Endothelial cell of umbilical vein (primary cell): ENCODE measurements around the gene GPR34. TPM values are rescaled to one million over a fixed set of nuclear protein-coding genes. Genes with fewer than 3 reads are reported as not detected.

Experiments used
- BruUV-seq: library from RNA; stranded (reverse); fragments of 400-500 nt; replicated peaks from 2 replicates; lab custom pipeline; 2021; lab: Mats Ljungman, UMichigan
- CTCF ChIA-PET: fragments of 300-600, 350-600 bp; sonication (Branson Sonifier 250); formaldehyde crosslinking; loops from one replicate; lab custom pipeline; 2021; ENCODE audit warnings: antibody characterized with exemption, inconsistent platforms; lab: Charles Lee
- POLR2A ChIA-PET: fragments of 300-600, 350-600 bp; sonication (Branson Sonifier 250); formaldehyde crosslinking; loops from one replicate; lab custom pipeline; 2021; ENCODE audit warnings: antibody characterized with exemption, inconsistent platforms; lab: Charles Lee
- DNase-seq: peaks from one replicate; pipeline ENCODE4 v3.0.0-alpha.2; 2011; ENCODE audit warnings: low read depth, low spot score
- FAIRE-seq: peaks from 2 replicates; lab custom pipeline; 2011; peaks lifted over from hg19 to GRCh38; lab: Jason Lieb, UNC
- H2AFZ ChIP-seq: 2 replicates; pipeline ENCODE4 v1.6.0; 2012; ENCODE audit warnings: low read depth, low read length, control low read depth, inconsistent platforms
- H3K27ac ChIP-seq: 2 replicates; pipeline ENCODE4 v1.5.1; 2011; ENCODE audit warnings: low read depth, mild to moderate bottlenecking, control low read depth, low read length, moderate library complexity; ENCODE audit not compliant: insufficient read depth
- H3K27me3 ChIP-seq, 2 experiments: 2 replicates each; pipeline versions ENCODE4 v1.6.0 to v1.6.1; 2011; ENCODE audit warnings: low read length in 2 of 2, mixed read lengths in 1 of 2; ENCODE audit not compliant: control insufficient read depth in 2 of 2, insufficient read depth in 2 of 2
- H3K36me3 ChIP-seq, 2 experiments: 2 replicates in 1 of 2; 3 replicates in 1 of 2; pipeline ENCODE4 v1.5.1; 2011; ENCODE audit warnings: low read length in 2 of 2, mild to moderate bottlenecking in 1 of 2, moderate library complexity in 1 of 2; ENCODE audit not compliant: control insufficient read depth in 2 of 2, insufficient read depth in 2 of 2; ENCODE audit errors: extremely low read depth in 1 of 2
- H3K4me1 ChIP-seq: 3 replicates; pipeline ENCODE4 v1.5.1; 2011; ENCODE audit warnings: mild to moderate bottlenecking, low read length; ENCODE audit not compliant: control insufficient read depth, insufficient read depth; ENCODE audit errors: extremely low read depth
- H3K4me2 ChIP-seq: 2 replicates; pipeline ENCODE4 v1.6.1; 2011; ENCODE audit warnings: low read length, control low read depth, mixed read lengths; ENCODE audit not compliant: insufficient read depth
- H3K4me3 ChIP-seq, 3 experiments: fragments of 200-600 bp in 1 of 3; sonication (generic), shearing (Covaris generic) in 1 of 3; replicated peaks in 1 of 3; 2 replicates each; pipeline ENCODE4 v1.5.1; 2011 to 2016; ENCODE audit warnings: control low read depth in 3 of 3, low read length in 3 of 3, mild to moderate bottlenecking in 2 of 3, inconsistent platforms in 1 of 3, low read depth in 1 of 3, moderate library complexity in 1 of 3; ENCODE audit not compliant: insufficient read depth in 1 of 3
- H3K79me2 ChIP-seq: 2 replicates; pipeline ENCODE4 v1.6.0; 2012; ENCODE audit warnings: low read length, inconsistent platforms; ENCODE audit not compliant: control insufficient read depth, insufficient read depth
- H3K9ac ChIP-seq: replicated peaks from 2 replicates; pipeline ENCODE3; 2011; ENCODE audit warnings: low read length, control low read depth; ENCODE audit not compliant: insufficient read depth; ENCODE audit errors: extremely low read depth
- H3K9me1 ChIP-seq: replicated peaks from 3 replicates; pipeline ENCODE4 v1.6.0; 2011; ENCODE audit warnings: mild to moderate bottlenecking, low read length; ENCODE audit not compliant: control insufficient read depth, insufficient read depth; ENCODE audit errors: extremely low read depth
- H3K9me3 ChIP-seq: replicated peaks from 2 replicates; pipeline ENCODE4 v1.5.1; 2012; ENCODE audit warnings: low read length, inconsistent platforms; ENCODE audit not compliant: control insufficient read depth, insufficient read depth
- H4K20me1 ChIP-seq: replicated peaks from 2 replicates; pipeline ENCODE3; 2011; ENCODE audit warnings: mild to moderate bottlenecking, low read length; ENCODE audit not compliant: control insufficient read depth, insufficient read depth; ENCODE audit errors: extremely low read depth
- EZH2 ChIP-seq: IDR thresholded peaks from 2 replicates; pipeline ENCODE4 v1.6.1; 2012; ENCODE audit warnings: borderline replicate concordance, low read depth, mild to moderate bottlenecking, moderate library complexity, low read length, inconsistent platforms; ENCODE audit not compliant: severe bottlenecking
- FOS ChIP-seq: IDR thresholded peaks from 2 replicates; pipeline ENCODE4 v1.6.1; 2011; ENCODE audit warnings: mild to moderate bottlenecking, low read length, moderate library complexity, borderline replicate concordance; ENCODE audit not compliant: insufficient read depth
- GATA2 ChIP-seq: IDR thresholded peaks from 2 replicates; pipeline ENCODE4 v1.7.0; 2011; ENCODE audit warnings: low read depth, mild to moderate bottlenecking, moderate library complexity, mixed read lengths, low read length; ENCODE audit not compliant: insufficient read length, insufficient read depth
- JUN ChIP-seq: IDR thresholded peaks from 2 replicates; pipeline ENCODE4 v1.6.1; 2011; ENCODE audit warnings: borderline replicate concordance, low read depth; ENCODE audit not compliant: insufficient read length, insufficient read depth
- MYC ChIP-seq: IDR thresholded peaks from one replicate; pipeline ENCODE4 v1.6.1; 2011; ENCODE audit warnings: mild to moderate bottlenecking, low read depth, low read length
- POLR2A ChIP-seq: IDR thresholded peaks from 2 replicates; pipeline ENCODE4 v1.6.1; 2012; ENCODE audit warnings: low read depth, mild to moderate bottlenecking, control low read depth, low read length
- POLR2AphosphoS5 ChIP-seq: IDR thresholded peaks from 2 replicates; pipeline ENCODE4 v1.6.1; 2012; ENCODE audit warnings: low read depth, mild to moderate bottlenecking, control low read depth, low read length, moderate library complexity; ENCODE audit not compliant: insufficient read depth
- dilution Hi-C: fragments of 300-500 bp; cut with MboI; formaldehyde crosslinking; loops from one replicate; pipeline ENCODE4 v1.15.0; 2019; ENCODE audit warnings: low sequenced_read_pairs; ENCODE audit not compliant: extremely low pct_ligation_motif_present
- intact Hi-C: fragments of 100-400 bp; cut with micrococcal nuclease; formaldehyde crosslinking; loops from one replicate; pipeline ENCODE4 v1.10.0; 2022
- polyA plus RNA-seq, 4 experiments: library from polyadenylated mRNA; depleted of rRNA in 3 of 4; stranded (reverse) in 3 of 4; unstranded in 1 of 4; fragments of >200 nt; gene quantifications; 2 replicates each; pipeline versions ENCODE4 v1.2.1 to v1.2.3, GENCODE V29; 2011 to 2012; ENCODE audit warnings: missing spikeins in 1 of 4
- total RNA-seq: library from RNA; stranded (reverse); gene quantifications from 2 replicates; pipeline ENCODE4 v1.2.3, GENCODE V29; 2021
- TF ChIP-seq, protein P1 (sequence below): IDR thresholded peaks from 2 replicates; pipeline ENCODE4 v1.6.1; 2011; ENCODE audit not compliant: insufficient read depth, insufficient read length
- TF ChIP-seq, protein P2 (sequence below), 2 donors: IDR thresholded peaks; 1 replicate in 1 of 2; 2 replicates in 1 of 2; pipeline ENCODE4 v1.5.1; 2011; ENCODE audit warnings: low read length in 2 of 2, mild to moderate bottlenecking in 2 of 2, moderate library complexity in 2 of 2, control low read depth in 1 of 2, inconsistent platforms in 1 of 2, low read depth in 1 of 2; ENCODE audit not compliant: insufficient read depth in 1 of 2; ENCODE audit errors: extremely low read depth in 1 of 2

The GPR34 gene
- total and polyA plus RNA-seq, 2 donors (not counting 3 experiments of a cell fraction or from before 2014, with no cell fraction given) = not detected

GRCh38 chrX:41661366-41662095 is 27.2 kb upstream of the GPR34 start:
- Histone ChIP-seq H2AFZ (no peak overlapping the region), H3K9me1 (no peaks in the 10 kb centered on the region), H3K27ac (no peak overlapping the region), H3K4me2 (no peak overlapping the region), H3K9me3 (no peaks in the 10 kb centered on the region), H3K4me3 (no peak overlapping the region), H3K36me3 (no peaks in the 10 kb centered on the region), H3K79me2 (no peaks in the 10 kb centered on the region), H3K9ac (no peak overlapping the region), H4K20me1 (no peaks in the 10 kb centered on the region), H3K27me3 (no peaks in the 10 kb centered on the region), H3K4me1 (no peaks in the 10 kb centered on the region)
- DNase-seq (no peak), FAIRE-seq (no peak)
- dilution Hi-C loops = no loop called here
- no TSS peak for BruUV-seq
- CTCF ChIA-PET = no interaction called here
- TF ChIP-seq, protein P1, sequence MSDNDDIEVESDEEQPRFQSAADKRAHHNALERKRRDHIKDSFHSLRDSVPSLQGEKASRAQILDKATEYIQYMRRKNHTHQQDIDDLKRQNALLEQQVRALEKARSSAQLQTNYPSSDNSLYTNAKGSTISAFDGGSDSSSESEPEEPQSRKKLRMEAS = no peak
- TF ChIP-seq EZH2 (no peak), MYC (no peak), POLR2A (no peak), JUN (no peak), POLR2AphosphoS5 (no peak), FOS (no peak), GATA2 (no peak)
- TF ChIP-seq, protein P2, sequence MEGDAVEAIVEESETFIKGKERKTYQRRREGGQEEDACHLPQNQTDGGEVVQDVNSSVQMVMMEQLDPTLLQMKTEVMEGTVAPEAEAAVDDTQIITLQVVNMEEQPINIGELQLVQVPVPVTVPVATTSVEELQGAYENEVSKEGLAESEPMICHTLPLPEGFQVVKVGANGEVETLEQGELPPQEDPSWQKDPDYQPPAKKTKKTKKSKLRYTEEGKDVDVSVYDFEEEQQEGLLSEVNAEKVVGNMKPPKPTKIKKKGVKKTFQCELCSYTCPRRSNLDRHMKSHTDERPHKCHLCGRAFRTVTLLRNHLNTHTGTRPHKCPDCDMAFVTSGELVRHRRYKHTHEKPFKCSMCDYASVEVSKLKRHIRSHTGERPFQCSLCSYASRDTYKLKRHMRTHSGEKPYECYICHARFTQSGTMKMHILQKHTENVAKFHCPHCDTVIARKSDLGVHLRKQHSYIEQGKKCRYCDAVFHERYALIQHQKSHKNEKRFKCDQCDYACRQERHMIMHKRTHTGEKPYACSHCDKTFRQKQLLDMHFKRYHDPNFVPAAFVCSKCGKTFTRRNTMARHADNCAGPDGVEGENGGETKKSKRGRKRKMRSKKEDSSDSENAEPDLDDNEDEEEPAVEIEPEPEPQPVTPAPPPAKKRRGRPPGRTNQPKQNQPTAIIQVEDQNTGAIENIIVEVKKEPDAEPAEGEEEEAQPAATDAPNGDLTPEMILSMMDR (IDR thresholded peaks at IDR 0.05; ENCODE audit: extremely low read depth in 1 of 2, insufficient read depth in 1 of 2, low read depth in 1 of 2, low read length in 2 of 2) = no peak
- intact Hi-C loops = no loop called here
- POLR2A ChIA-PET = no interaction called here
